Activated CD4-positive, alpha-beta T cell treated with anti-CD3 and anti-CD28 coated beads, Interleukin-2, Interleukin-4, amounts not matched to agents 100 ng/mL and 50 ng/mL, durations not matched to agents 16 hours and 8 hours (primary cell): ENCODE results near the gene KIAA1210.

ENCODE experiments used
- DNase-seq: peaks from one replicate; pipeline ENCODE4 v3.0.0-alpha.2; 2020; ENCODE audit warnings: low spot score

Gene KIAA1210

GRCh38 chrX:119093991-119094735, 33.4 kb downstream of the KIAA1210 start:
- no peak for DNase-seq

- DNase-seq, result no peak
Measured at GRCh38 chrX:119090627-119091026, 37.0 kb downstream of the KIAA1210 start.

- DNase-seq, result no peak
Measured at GRCh38 chrX:119089619-119090018, 38.0 kb downstream of the KIAA1210 start.

- no peak for DNase-seq
Measured at GRCh38 chrX:119087121-119087520, 40.5 kb downstream of the KIAA1210 start.

- DNase-seq, result no peak
Measured at GRCh38 chrX:119084766-119085165, 42.8 kb downstream of the KIAA1210 start.

- no peak for DNase-seq
Measured at GRCh38 chrX:119082278-119082677, 45.3 kb downstream of the KIAA1210 start.

- DNase-seq, result no peak
Measured at GRCh38 chrX:119075270-119076025, 52.2 kb downstream of the KIAA1210 start.

- DNase-seq, result no peak
Measured at GRCh38 chrX:119073911-119074310, 53.7 kb downstream of the KIAA1210 start.

- no peak for DNase-seq
Measured at GRCh38 chrX:119073200-119073905, 54.3 kb downstream of the KIAA1210 start.

- DNase-seq, result no peak
Measured at GRCh38 chrX:119072744-119073143, 54.9 kb downstream of the KIAA1210 start, which contains the start of gene CT47C1. Gene CT47C1 (plus strand): TSS chrX:119072993. CDS start chrX:119073226, 233 bp downstream.

- no peak for DNase-seq
Measured at GRCh38 chrX:119071381-119071780, 56.2 kb downstream of the KIAA1210 start.

- DNase-seq, result no peak
Measured at GRCh38 chrX:119069762-119070161, 57.9 kb downstream of the KIAA1210 start.

- DNase-seq, result peak; percentile 25
Measured at GRCh38 chrX:119069128-119069527, 58.5 kb downstream of the KIAA1210 start.

GRCh38 chrX:119067023-119067739, 60.4 kb downstream of the KIAA1210 start:
- DNase-seq, result peak; percentile 53

- no peak for DNase-seq
Measured at GRCh38 chrX:119063428-119063827, 64.2 kb downstream of the KIAA1210 start.

- no peak for DNase-seq
Measured at GRCh38 chrX:119062750-119063374, 64.8 kb downstream of the KIAA1210 start.

- DNase-seq, result no peak
Measured at GRCh38 chrX:119055687-119056086, 71.9 kb downstream of the KIAA1210 start.

GRCh38 chrX:119045884-119046283, 81.7 kb downstream of the KIAA1210 start:
- peak; percentile 39 for DNase-seq

- DNase-seq, result no peak
Measured at GRCh38 chrX:119042996-119043395, 84.6 kb downstream of the KIAA1210 start.

GRCh38 chrX:119042040-119042439, 85.6 kb downstream of the KIAA1210 start:
- DNase-seq, result no peak

- no peak for DNase-seq
Measured at GRCh38 chrX:119041175-119041574, 86.4 kb downstream of the KIAA1210 start.

GRCh38 chrX:119040432-119040831, 87.2 kb downstream of the KIAA1210 start:
- DNase-seq, result no peak
